DOHH2 (cell line): Measurements from ENCODE around the gene CMTR1.

Experiments
- EZH2phosphoT487 ChIP-seq: fragments of 200-600 bp; sonication (generic); IDR thresholded peaks from 2 replicates; pipeline ENCODE4 v1.6.1; 2017; ENCODE audit warnings: borderline replicate concordance, mild to moderate bottlenecking, antibody characterized with exemption, low read length, moderate library complexity, mixed read lengths
- TF ChIP-seq, protein P1 (sequence below): fragments of 200-600 bp; sonication (generic); IDR thresholded peaks from one replicate; pipeline ENCODE4 v1.5.1; 2014; ENCODE audit warnings: antibody characterized with exemption, mild to moderate bottlenecking, low read depth, low read length; ENCODE audit not compliant: poor library complexity, severe bottlenecking

DNA sequence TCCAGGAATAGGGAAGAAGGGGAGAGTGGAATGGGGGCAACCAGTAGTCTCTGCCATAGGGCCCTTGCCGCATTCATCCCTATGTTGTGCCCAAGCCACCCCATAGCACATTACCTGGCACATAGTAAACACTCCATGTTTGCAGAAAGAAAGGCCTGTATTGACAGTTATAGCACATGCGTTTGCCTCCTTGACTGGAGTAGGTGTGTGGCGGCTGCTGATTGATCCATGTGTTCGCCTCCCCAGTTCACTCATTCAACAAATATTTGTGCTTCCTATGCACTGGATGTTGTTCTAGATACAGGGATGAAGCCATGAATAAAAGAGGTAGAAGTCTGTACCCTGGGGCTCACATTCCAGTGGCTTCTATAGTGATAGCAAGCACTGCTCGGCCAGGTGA is 86.4 kb downstream of the CMTR1 start:
- TF ChIP-seq, protein P1, sequence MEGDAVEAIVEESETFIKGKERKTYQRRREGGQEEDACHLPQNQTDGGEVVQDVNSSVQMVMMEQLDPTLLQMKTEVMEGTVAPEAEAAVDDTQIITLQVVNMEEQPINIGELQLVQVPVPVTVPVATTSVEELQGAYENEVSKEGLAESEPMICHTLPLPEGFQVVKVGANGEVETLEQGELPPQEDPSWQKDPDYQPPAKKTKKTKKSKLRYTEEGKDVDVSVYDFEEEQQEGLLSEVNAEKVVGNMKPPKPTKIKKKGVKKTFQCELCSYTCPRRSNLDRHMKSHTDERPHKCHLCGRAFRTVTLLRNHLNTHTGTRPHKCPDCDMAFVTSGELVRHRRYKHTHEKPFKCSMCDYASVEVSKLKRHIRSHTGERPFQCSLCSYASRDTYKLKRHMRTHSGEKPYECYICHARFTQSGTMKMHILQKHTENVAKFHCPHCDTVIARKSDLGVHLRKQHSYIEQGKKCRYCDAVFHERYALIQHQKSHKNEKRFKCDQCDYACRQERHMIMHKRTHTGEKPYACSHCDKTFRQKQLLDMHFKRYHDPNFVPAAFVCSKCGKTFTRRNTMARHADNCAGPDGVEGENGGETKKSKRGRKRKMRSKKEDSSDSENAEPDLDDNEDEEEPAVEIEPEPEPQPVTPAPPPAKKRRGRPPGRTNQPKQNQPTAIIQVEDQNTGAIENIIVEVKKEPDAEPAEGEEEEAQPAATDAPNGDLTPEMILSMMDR = no peak
- TF ChIP-seq EZH2phosphoT487 = no peak
